Keratinocyte (primary cell): ENCODE data around the gene STK11. TPM values are rescaled to one million over a fixed set of nuclear protein-coding genes. Genes with fewer than 3 reads are reported as not detected.

Experiments
- DNase-seq: peaks from one replicate; pipeline ENCODE4 v3.0.0-alpha.2; 2011; ENCODE audit warnings: low read depth, missing footprints, low spot score
- FAIRE-seq: peaks from 2 replicates; lab custom pipeline; 2011; peaks lifted over from hg19 to GRCh38; lab: Jason Lieb, UNC
- H2AFZ ChIP-seq: 2 replicates; pipeline ENCODE4 v1.6.0; 2012; ENCODE audit warnings: low read length, control low read depth, inconsistent platforms; ENCODE audit not compliant: control insufficient read depth
- H3K27ac ChIP-seq: 2 replicates; pipeline ENCODE4 v1.5.1; 2011; ENCODE audit warnings: low read length; ENCODE audit not compliant: control insufficient read depth, insufficient read depth
- H3K27me3 ChIP-seq: 3 replicates; pipeline ENCODE4 v1.6.0; 2011; ENCODE audit warnings: low read length; ENCODE audit not compliant: control insufficient read depth, insufficient read depth; ENCODE audit errors: extremely low read depth
- H3K36me3 ChIP-seq, 2 experiments: 2 replicates in 1 of 2; 3 replicates in 1 of 2; pipeline ENCODE4 v1.5.1; 2011; ENCODE audit warnings: low read length in 2 of 2, mild to moderate bottlenecking in 1 of 2; ENCODE audit not compliant: control insufficient read depth in 2 of 2, insufficient read depth in 2 of 2; ENCODE audit errors: extremely low read depth in 1 of 2
- H3K4me1 ChIP-seq: 3 replicates; pipeline ENCODE4 v1.5.1; 2011; ENCODE audit warnings: low read length; ENCODE audit not compliant: control insufficient read depth, insufficient read depth; ENCODE audit errors: extremely low read depth
- H3K4me2 ChIP-seq: 3 replicates; pipeline ENCODE4 v1.6.0; 2011; ENCODE audit warnings: low read depth, low read length; ENCODE audit not compliant: control insufficient read depth, insufficient read depth; ENCODE audit errors: extremely low read depth
- H3K4me3 ChIP-seq, 3 experiments: fragments of 200-600 bp in 1 of 3; sonication (generic) in 1 of 3; 2 replicates in 2 of 3; 3 replicates in 1 of 3; pipeline ENCODE4 v1.5.1; 2011 to 2016; ENCODE audit warnings: low read length in 3 of 3, mild to moderate bottlenecking in 3 of 3, control low read depth in 2 of 3, inconsistent platforms in 1 of 3, low read depth in 1 of 3, mixed read lengths in 1 of 3, mixed run types in 1 of 3, moderate library complexity in 1 of 3; ENCODE audit not compliant: control insufficient read depth in 2 of 3, insufficient read depth in 2 of 3; ENCODE audit errors: extremely low read depth in 1 of 3
- H3K79me2 ChIP-seq: 2 replicates; pipeline ENCODE4 v1.6.0; 2012; ENCODE audit warnings: low read length; ENCODE audit not compliant: control insufficient read depth, insufficient read depth
- H3K9ac ChIP-seq: 3 replicates; pipeline ENCODE4 v1.6.0; 2011; ENCODE audit warnings: low read length; ENCODE audit not compliant: control insufficient read depth, insufficient read depth; ENCODE audit errors: extremely low read depth
- H3K9me1 ChIP-seq: 3 replicates; pipeline ENCODE4 v1.6.0; 2011; ENCODE audit warnings: low read length; ENCODE audit not compliant: control insufficient read depth, insufficient read depth; ENCODE audit errors: extremely low read depth
- H3K9me3 ChIP-seq: 2 replicates; pipeline ENCODE4 v1.5.1; 2012; ENCODE audit warnings: low read depth, low read length; ENCODE audit not compliant: control insufficient read depth
- H4K20me1 ChIP-seq: 3 replicates; pipeline ENCODE4 v1.6.0; 2011; ENCODE audit warnings: low read length; ENCODE audit not compliant: control insufficient read depth, insufficient read depth; ENCODE audit errors: extremely low read depth
- EZH2 ChIP-seq: IDR thresholded peaks from one replicate; pipeline ENCODE4 v1.6.1; 2012; ENCODE audit warnings: inconsistent platforms, mild to moderate bottlenecking, low read length, moderate library complexity
- dilution Hi-C: fragments of 300-500 bp; cut with MboI; formaldehyde crosslinking; loops from one replicate; pipeline ENCODE4 v1.7.0; 2020; ENCODE audit warnings: low sequenced_read_pairs; ENCODE audit not compliant: extremely low pct_ligation_motif_present
- polyA plus RNA-seq, 5 experiments: library from polyadenylated mRNA; depleted of rRNA in 3 of 5; stranded (reverse) in 3 of 5; stranded (forward) in 1 of 5; unstranded in 1 of 5; fragments of >200 nt; gene quantifications; 1 replicate in 1 of 5; 2 replicates in 3 of 5; 3 replicates in 1 of 5; pipeline versions ENCODE4 v1.2.1 to v1.2.3, GENCODE V29; 2011 to 2012; ENCODE audit warnings: missing spikeins in 2 of 5, low read depth in 1 of 5, low replicate concordance in 1 of 5
- TF ChIP-seq, protein P1 (sequence below), 3 experiments: IDR thresholded peaks in 1 of 3; conservative IDR thresholded peaks in 1 of 3; optimal IDR thresholded peaks in 1 of 3; 2 replicates in 2 of 3; 3 replicates in 1 of 3; pipeline versions ENCODE3 to v1.5.1; 2011; ENCODE audit warnings: low read length in 3 of 3, mild to moderate bottlenecking in 3 of 3, moderate library complexity in 2 of 3, control low read depth in 1 of 3, inconsistent platforms in 1 of 3; ENCODE audit not compliant: insufficient read depth in 2 of 3; ENCODE audit errors: extremely low read depth in 1 of 3

Gene STK11
- polyA plus RNA-seq, 1 donor (not counting 4 experiments of a cell fraction or from before 2014, with no cell fraction given): 24.6 TPM

DNA sequence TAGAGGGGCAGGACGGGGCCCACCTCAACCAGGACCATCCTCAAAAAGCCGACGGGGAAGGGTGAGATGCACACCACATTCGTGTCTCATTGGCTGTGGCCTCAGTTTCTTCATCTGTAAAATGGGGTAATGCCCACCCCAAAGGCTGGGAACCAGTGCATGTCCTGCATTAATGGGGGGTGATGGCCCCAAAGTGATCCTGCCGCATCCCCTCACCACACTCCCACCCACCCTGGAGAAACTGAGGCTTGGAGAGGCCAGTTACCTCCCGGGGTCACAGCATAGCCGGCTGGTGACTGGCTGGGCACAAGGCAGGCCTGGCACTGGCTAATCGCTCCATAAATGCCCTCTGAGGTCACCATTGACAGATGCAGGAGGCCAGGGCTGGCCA lies 42.2 kb downstream of the STK11 start:
- Histone ChIP-seq H3K27ac (no peak overlapping the region), H3K9me1 (no peaks in the 10 kb centered on the region), H3K9ac (no peak overlapping the region), H3K27me3 (no peaks in the 10 kb centered on the region), H3K4me3 (no peak overlapping the region), H3K4me1 (peaks cover 17% of the 10 kb centered on the region), H3K36me3 (peaks cover 1 to 5% of the 10 kb centered on the region in 2 experiments), H3K4me2 (no peak overlapping the region), H4K20me1 (no peaks in the 10 kb centered on the region), H3K79me2 (peaks cover 31% of the 10 kb centered on the region), H2AFZ (no peak overlapping the region), H3K9me3 (no peaks in the 10 kb centered on the region)
- no peak for FAIRE-seq
- no peak for TF ChIP-seq EZH2
- TF ChIP-seq, protein P1, sequence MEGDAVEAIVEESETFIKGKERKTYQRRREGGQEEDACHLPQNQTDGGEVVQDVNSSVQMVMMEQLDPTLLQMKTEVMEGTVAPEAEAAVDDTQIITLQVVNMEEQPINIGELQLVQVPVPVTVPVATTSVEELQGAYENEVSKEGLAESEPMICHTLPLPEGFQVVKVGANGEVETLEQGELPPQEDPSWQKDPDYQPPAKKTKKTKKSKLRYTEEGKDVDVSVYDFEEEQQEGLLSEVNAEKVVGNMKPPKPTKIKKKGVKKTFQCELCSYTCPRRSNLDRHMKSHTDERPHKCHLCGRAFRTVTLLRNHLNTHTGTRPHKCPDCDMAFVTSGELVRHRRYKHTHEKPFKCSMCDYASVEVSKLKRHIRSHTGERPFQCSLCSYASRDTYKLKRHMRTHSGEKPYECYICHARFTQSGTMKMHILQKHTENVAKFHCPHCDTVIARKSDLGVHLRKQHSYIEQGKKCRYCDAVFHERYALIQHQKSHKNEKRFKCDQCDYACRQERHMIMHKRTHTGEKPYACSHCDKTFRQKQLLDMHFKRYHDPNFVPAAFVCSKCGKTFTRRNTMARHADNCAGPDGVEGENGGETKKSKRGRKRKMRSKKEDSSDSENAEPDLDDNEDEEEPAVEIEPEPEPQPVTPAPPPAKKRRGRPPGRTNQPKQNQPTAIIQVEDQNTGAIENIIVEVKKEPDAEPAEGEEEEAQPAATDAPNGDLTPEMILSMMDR (optimal IDR thresholded peaks at IDR 0.05 in 1 of 3, IDR thresholded peaks at IDR 0.05 in 1 of 3, conservative IDR thresholded peaks at IDR 0.05 in 1 of 3; ENCODE audit: extremely low read depth in 1 of 3, insufficient read depth in 2 of 3, low read length in 3 of 3): no peak
- DNase-seq: no peak
- dilution Hi-C loops: no loop called here

DNA sequence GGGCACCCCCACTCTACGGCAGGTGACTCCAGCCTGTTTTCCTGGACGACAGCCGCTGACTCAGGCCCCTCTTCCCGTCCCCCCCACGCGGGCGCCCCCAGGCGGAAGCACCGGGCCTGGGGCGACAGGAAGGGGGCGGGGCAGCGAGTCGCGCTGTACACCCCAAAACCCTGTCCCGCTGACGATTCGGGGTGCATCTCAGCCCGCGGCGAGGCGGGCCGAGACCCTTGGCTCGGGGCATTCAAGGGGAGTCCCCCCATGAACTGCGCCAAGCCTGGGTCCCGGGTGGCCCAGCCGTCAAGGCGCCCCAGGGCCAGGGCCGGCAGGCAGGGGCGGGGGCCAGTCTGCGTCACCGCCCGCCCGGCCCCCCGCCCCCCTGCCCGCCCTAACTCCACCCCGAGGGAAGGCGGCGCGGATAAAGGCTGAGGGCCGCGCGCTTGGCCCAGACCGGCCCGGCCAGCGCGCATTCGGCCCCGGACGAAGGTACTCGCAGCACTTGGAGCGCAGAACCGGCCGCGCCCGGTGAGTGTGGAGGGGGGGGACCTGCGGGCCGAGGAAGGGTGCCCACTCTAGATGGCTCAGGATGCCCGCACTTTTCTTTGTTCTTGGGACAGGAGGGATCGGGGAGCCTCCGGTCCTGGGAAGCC lies 42.7 kb downstream of the STK11 start, which contains the start of gene MIDN:
MIDN (plus strand) TSS at position 445 of the 647 bp plus-strand sequence. CDS start 1,714 bp downstream, outside the sequence.
- H3K79me2 ChIP-seq: peaks cover 27% of the 10 kb centered on the region
- DNase-seq (no peak), FAIRE-seq (no peak)
- H3K27me3 ChIP-seq: no peaks in the 10 kb centered on the region
- peak within 1 kb of the TSS; percentile 52 to 85 (median 59) for H3K4me3 ChIP-seq
- peak within 1 kb of the TSS; percentile 76 for H3K27ac ChIP-seq
- no peaks in the 10 kb centered on the region for H3K9me1 ChIP-seq
- H3K4me2 ChIP-seq: peak within 1 kb of the TSS; percentile 16
- H3K9ac ChIP-seq: peak within 1 kb of the TSS; percentile 80
- H2AFZ ChIP-seq: no peak within 1 kb of the TSS
- H3K4me1 ChIP-seq: peaks cover 17% of the 10 kb centered on the region
- peaks cover 1 to 5% of the 10 kb centered on the region in 2 experiments for H3K36me3 ChIP-seq
- H4K20me1 ChIP-seq: no peaks in the 10 kb centered on the region
- TF ChIP-seq EZH2: no peak
- TF ChIP-seq, protein P1 (optimal IDR thresholded peaks at IDR 0.05 in 1 of 3, IDR thresholded peaks at IDR 0.05 in 1 of 3, conservative IDR thresholded peaks at IDR 0.05 in 1 of 3; ENCODE audit: extremely low read depth in 1 of 3, insufficient read depth in 2 of 3, low read length in 3 of 3): peak in 1 of 3 experiments; percentile 42
- no peaks in the 10 kb centered on the region for H3K9me3 ChIP-seq
- dilution Hi-C loops: no loop called here
